Central memory CD8-positive, alpha-beta T cell (primary cell): ENCODE data around the gene DEAF1.

Experiments used
- ATAC-seq: fragments of 150-1000 bp; cut with Tn5 transposase; replicated peaks from 2 replicates; pipeline ENCODE4 v1.10.0; 2022; ENCODE audit warnings: mild to moderate bottlenecking, moderate FRiP score, moderate number of reproducible peaks; ENCODE audit not compliant: poor library complexity, severe bottlenecking; ENCODE audit errors: extremely low read depth
- DNase-seq, 2 donors: peaks; one replicate each; pipeline ENCODE4 v3.0.0; 2021; ENCODE audit warnings: low spot score in 2 of 2
- H3K27ac Mint-ChIP-seq: one replicate; pipeline ENCODE4 v1.8.0; 2022; ENCODE audit warnings: low read depth, mild to moderate bottlenecking, moderate library complexity, mixed read lengths
- H3K27me3 Mint-ChIP-seq: one replicate; pipeline ENCODE4 v1.8.0; 2022; ENCODE audit warnings: mixed read lengths
- H3K36me3 Mint-ChIP-seq: one replicate; pipeline ENCODE4 v1.8.0; 2022; ENCODE audit warnings: mild to moderate bottlenecking, moderate library complexity, mixed read lengths; ENCODE audit not compliant: insufficient read depth
- H3K4me1 Mint-ChIP-seq: one replicate; pipeline ENCODE4 v1.8.0; 2022; ENCODE audit warnings: mixed read lengths
- H3K4me3 Mint-ChIP-seq: one replicate; pipeline ENCODE4 v1.8.0; 2022; ENCODE audit warnings: mild to moderate bottlenecking, moderate library complexity, mixed read lengths
- H3K9me3 Mint-ChIP-seq: one replicate; pipeline ENCODE4 v1.8.0; 2022; ENCODE audit warnings: mixed read lengths

The DEAF1 gene

GRCh38 chr11:611001-611996 is 83.7 kb downstream of the DEAF1 start:
- Mint-ChIP-seq H3K9me3 (no peaks in the 10 kb centered on the region), H3K4me3 (no peak overlapping the region), H3K27me3 (no peaks in the 10 kb centered on the region), H3K27ac (peak overlapping the region; percentile 88), H3K4me1 (peaks cover 18% of the 10 kb centered on the region), H3K36me3 (peaks cover 39% of the 10 kb centered on the region)
- ATAC-seq (no peak), DNase-seq (no peak)

DNA sequence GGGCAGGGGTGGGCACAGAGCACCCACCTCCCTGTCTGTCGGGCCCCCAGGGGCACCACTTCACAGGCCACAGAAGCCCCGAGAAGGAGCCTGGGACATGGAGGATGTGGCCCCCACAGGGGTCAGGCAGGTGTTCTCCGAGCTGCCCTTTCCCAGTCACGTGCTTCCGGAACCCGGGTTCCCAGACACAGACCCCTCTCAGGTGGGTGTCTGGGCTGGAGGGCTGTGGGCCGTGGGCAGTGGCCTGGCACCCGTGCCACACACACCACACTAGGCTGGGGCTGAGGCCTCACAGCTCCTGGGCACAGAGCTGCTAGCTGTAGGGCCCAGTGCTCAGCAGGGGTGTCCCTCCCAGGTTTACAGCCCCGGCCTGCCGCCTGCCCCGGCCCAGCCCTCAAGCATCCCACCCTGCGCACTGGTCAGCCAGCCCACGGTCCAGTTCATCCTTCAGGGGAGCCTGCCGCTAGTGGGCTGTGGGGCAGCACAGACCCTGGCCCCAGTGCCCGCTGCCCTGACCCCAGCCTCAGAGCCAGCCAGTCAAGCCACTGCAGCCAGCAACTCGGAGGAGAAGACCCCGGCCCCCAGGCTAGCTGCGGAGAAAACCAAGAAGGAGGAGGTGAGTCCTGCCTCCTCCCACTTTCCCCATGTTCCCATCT is 84.7 kb downstream of the DEAF1 start:
- no peak for ATAC-seq
- H3K27me3 Mint-ChIP-seq, result no peaks in the 10 kb centered on the region
- DNase-seq, result no peak
- H3K4me1 Mint-ChIP-seq, result peaks cover 11% of the 10 kb centered on the region
- H3K4me3 Mint-ChIP-seq, result no peak overlapping the region
- H3K9me3 Mint-ChIP-seq, result no peaks in the 10 kb centered on the region
- H3K36me3 Mint-ChIP-seq, result peaks cover 34% of the 10 kb centered on the region
- H3K27ac Mint-ChIP-seq, result peak overlapping the region; percentile 88

- H3K9me3 Mint-ChIP-seq, result no peaks in the 10 kb centered on the region
- no peak overlapping the region for H3K27ac Mint-ChIP-seq
- peaks cover 35% of the 10 kb centered on the region for H3K36me3 Mint-ChIP-seq
- H3K4me1 Mint-ChIP-seq, result peaks cover 9% of the 10 kb centered on the region
- no peak for ATAC-seq
- no peak overlapping the region for H3K4me3 Mint-ChIP-seq
- no peak for DNase-seq
- no peaks in the 10 kb centered on the region for H3K27me3 Mint-ChIP-seq
These were observed 85.6 kb downstream of the DEAF1 start for GRCh38 chr11:609341-609811.

DNA sequence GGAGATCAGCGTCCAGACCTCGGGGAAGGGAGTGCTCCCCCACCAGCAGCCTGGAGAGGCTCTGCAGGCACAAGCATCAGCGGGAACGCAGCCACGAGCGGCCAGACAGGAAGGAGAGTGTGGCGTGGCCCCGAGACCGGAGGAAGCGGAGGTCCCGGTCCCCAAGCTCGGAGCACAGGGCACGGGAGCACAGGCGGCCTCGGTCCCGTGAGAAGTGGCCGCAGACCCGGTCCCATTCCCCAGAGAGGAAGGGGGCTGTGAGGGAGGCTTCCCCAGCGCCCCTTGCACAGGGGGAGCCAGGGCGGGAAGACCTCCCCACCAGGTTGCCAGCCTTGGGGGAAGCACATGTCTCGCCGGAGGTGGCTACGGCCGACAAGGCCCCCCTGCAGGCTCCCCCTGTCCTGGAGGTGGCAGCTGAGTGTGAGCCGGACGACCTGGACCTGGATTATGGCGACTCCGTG is 86.2 kb downstream of the DEAF1 start:
- no peak for DNase-seq

DNA sequence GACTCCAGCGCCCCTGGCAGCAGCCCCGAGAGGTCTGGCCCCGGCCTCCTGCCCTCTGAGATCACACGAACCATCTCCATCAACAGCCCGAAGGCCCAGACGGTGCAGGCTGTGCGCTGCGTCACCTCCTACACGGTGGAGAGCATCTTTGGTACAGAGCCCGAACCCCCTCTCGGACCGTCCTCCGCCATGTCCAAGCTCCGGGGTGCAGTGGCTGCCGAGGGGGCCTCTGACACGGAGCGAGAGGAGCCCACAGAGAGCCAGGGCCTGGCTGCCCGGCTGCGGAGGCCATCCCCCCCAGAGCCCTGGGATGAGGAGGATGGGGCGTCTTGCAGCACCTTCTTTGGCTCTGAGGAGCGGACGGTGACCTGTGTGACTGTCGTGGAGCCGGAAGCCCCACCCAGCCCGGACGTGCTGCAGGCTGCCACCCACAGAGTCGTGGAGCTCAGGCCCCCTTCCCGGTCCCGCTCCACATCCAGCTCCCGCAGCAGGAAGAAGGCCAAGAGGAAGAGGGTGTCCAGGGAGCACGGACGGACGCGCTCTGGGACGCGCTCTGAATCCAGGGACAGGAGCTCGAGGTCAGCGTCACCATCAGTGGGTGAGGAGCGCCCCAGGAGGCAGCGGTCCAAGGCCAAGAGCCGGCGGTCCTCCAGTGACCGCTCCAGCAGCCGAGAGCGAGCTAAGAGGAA is 86.9 kb downstream of the DEAF1 start:
- Mint-ChIP-seq H3K4me3 (no peak overlapping the region), H3K27ac (no peak overlapping the region), H3K36me3 (peaks cover 42% of the 10 kb centered on the region), H3K27me3 (no peaks in the 10 kb centered on the region), H3K9me3 (no peaks in the 10 kb centered on the region), H3K4me1 (peaks cover 5% of the 10 kb centered on the region)
- no peak for DNase-seq
- no peak for ATAC-seq

More for the DNA sequence above, 86.2 kb downstream of the DEAF1 start:
- H3K4me3 Mint-ChIP-seq, result no peak overlapping the region
- no peaks in the 10 kb centered on the region for H3K27me3 Mint-ChIP-seq
- ATAC-seq, result no peak
- H3K27ac Mint-ChIP-seq, result no peak overlapping the region
- H3K4me1 Mint-ChIP-seq, result peaks cover 5% of the 10 kb centered on the region
- H3K9me3 Mint-ChIP-seq, result no peaks in the 10 kb centered on the region
- peaks cover 38% of the 10 kb centered on the region for H3K36me3 Mint-ChIP-seq

DNA sequence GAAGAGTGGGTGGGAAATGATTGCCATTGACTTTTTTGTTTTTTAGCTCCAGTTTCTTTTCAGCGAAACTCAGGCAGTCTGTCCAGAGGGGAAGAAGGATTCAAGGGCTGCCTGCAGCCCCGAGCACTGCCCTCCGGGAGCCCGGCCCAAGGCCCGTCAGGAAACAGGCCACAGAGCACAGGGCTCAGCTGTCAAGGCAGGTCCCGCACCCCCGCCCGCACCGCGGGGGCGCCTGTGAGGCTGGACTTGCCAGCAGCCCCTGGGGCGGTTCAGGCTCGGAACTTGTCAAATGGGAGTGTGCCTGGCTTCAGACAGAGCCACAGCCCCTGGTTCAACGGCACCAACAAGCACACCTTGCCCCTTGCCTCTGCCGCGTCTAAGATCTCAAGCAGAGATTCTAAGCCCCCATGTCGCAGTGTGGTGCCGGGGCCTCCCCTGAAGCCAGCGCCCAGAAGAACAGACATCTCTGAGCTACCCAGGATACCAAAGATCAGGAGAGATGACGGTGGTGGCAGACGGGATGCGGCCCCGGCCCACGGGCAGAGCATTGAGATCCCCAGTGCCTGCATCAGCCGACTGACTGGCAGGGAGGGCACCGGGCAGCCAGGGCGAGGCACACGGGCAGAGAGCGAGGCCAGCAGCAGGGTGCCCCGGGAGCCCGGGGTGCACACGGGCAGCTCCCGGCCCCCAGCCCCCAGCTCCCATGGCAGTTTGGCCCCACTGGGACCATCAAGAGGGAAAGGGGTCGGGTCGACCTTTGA is 87.8 kb downstream of the DEAF1 start:
- no peaks in the 10 kb centered on the region for H3K9me3 Mint-ChIP-seq
- DNase-seq (no peak), ATAC-seq (no peak)
- H3K36me3 Mint-ChIP-seq, result peaks cover 38% of the 10 kb centered on the region
- no peak overlapping the region for H3K4me3 Mint-ChIP-seq
- peak overlapping the region; percentile 49 for H3K27ac Mint-ChIP-seq
- H3K27me3 Mint-ChIP-seq, result no peaks in the 10 kb centered on the region
- peaks cover 3% of the 10 kb centered on the region for H3K4me1 Mint-ChIP-seq

GRCh38 chr11:606245-606644 is 88.8 kb downstream of the DEAF1 start:
- peaks cover 45% of the 10 kb centered on the region for H3K36me3 Mint-ChIP-seq
- ATAC-seq (no peak), DNase-seq (no peak)
- H3K27ac Mint-ChIP-seq, result peak overlapping the region; percentile 49
- H3K9me3 Mint-ChIP-seq, result no peaks in the 10 kb centered on the region
- no peaks in the 10 kb centered on the region for H3K4me1 Mint-ChIP-seq
- H3K4me3 Mint-ChIP-seq, result no peak overlapping the region
- no peaks in the 10 kb centered on the region for H3K27me3 Mint-ChIP-seq

- H3K4me1 Mint-ChIP-seq, result no peaks in the 10 kb centered on the region
- H3K27ac Mint-ChIP-seq, result no peak overlapping the region
- peaks cover 48% of the 10 kb centered on the region for H3K36me3 Mint-ChIP-seq
- H3K4me3 Mint-ChIP-seq, result no peak overlapping the region
- DNase-seq, result no peak
- H3K27me3 Mint-ChIP-seq, result no peaks in the 10 kb centered on the region
- ATAC-seq, result no peak
- H3K9me3 Mint-ChIP-seq, result no peaks in the 10 kb centered on the region
These were observed 89.5 kb downstream of the DEAF1 start for GRCh38 chr11:605286-606129.

- Mint-ChIP-seq H3K27me3 (no peaks in the 10 kb centered on the region), H3K36me3 (peaks cover 67% of the 10 kb centered on the region)
- DNase-seq, result no peak
These were observed 91.9 kb downstream of the DEAF1 start for GRCh38 chr11:603154-603553.

DNA sequence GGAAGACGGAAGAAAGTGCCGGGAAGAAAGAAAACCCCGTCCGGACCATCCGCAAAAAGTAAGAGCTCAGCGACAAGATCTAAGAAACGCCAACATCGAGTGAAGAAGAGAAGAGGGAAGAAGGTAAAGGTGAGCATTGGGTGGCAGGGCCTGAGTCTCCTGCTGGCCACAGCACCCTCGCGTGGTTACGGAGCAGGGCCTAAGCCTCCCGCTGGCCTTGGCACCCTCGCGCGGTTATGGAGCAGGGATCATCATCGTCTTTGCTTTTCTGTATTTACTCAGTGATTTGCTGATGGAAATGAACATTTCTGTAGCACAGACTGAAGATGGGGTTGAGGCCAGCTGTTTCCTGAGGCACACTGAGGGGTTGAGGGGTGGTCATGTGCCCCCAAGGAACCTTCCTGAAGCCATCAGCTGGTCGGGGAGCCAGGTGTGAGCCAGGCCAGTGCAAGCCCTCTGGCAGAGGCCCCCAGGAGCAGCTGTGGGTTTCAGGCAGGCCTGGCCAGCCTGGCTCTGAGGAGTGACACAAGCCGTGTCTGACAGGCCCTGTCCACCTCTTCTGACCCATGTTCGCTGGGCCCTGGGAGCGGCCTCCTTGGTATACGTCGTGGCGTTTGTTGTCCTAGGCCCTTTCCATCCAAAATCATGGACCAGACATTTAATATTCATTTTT is 93.3 kb downstream of the DEAF1 start:
- no peak for ATAC-seq
- H3K27me3 Mint-ChIP-seq, result no peaks in the 10 kb centered on the region
- H3K4me3 Mint-ChIP-seq, result no peak overlapping the region

More at GRCh38 chr11:603154-603553, 91.9 kb downstream of the DEAF1 start:
- Mint-ChIP-seq H3K27ac (no peak overlapping the region), H3K4me3 (no peak overlapping the region), H3K4me1 (no peaks in the 10 kb centered on the region), H3K9me3 (no peaks in the 10 kb centered on the region)
- no peak for ATAC-seq

More for the DNA sequence above, 93.3 kb downstream of the DEAF1 start:
- no peaks in the 10 kb centered on the region for H3K4me1 Mint-ChIP-seq
- no peaks in the 10 kb centered on the region for H3K9me3 Mint-ChIP-seq
- no peak for DNase-seq
- no peak overlapping the region for H3K27ac Mint-ChIP-seq
- H3K36me3 Mint-ChIP-seq, result peaks cover 65% of the 10 kb centered on the region
